Epithelial cell of proximal tubule (primary cell): Measurements from ENCODE around the gene JDP2. TPM values are rescaled to one million over a fixed set of nuclear protein-coding genes. Genes with fewer than 3 reads are reported as not detected.

ENCODE experiments used
- DNase-seq: peaks from one replicate; pipeline ENCODE4 v3.0.0-alpha.2; 2011; ENCODE audit warnings: low read depth
- H3K4me3 ChIP-seq: 2 replicates; pipeline ENCODE4 v1.5.1; 2011; ENCODE audit warnings: low read depth, mild to moderate bottlenecking, low read length
- total RNA-seq: library from RNA; depleted of rRNA; stranded (reverse); fragments of >200 nt; gene quantifications from 2 replicates; pipeline ENCODE4 v1.2.3, GENCODE V29; 2015
- TF ChIP-seq, protein P1 (sequence below): conservative IDR thresholded peaks from 2 replicates; pipeline ENCODE4 v1.5.1; 2012; ENCODE audit warnings: low read depth, mild to moderate bottlenecking, low read length

The JDP2 gene
- total RNA-seq, 1 donor from 2014 or later = 16.6 TPM

DNA sequence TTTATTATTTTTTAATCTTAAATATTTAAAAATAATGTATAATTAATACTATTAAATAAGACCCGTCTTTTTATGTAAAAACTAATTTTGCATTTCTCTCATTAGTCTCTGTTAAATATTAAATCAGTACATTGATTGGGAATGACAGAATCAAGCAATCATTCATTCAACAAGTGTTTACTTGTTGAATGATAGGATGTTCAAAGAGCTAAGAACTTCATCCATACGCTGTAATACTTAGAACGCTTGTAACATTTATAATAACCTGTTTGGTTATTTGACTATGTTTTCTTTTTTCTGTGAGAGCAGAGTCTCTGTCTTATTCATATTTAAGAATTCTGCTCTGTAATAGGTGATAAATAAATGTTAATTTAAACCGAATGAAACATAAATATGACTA is 91.6 kb downstream of the JDP2 start:
- TF ChIP-seq, protein P1, sequence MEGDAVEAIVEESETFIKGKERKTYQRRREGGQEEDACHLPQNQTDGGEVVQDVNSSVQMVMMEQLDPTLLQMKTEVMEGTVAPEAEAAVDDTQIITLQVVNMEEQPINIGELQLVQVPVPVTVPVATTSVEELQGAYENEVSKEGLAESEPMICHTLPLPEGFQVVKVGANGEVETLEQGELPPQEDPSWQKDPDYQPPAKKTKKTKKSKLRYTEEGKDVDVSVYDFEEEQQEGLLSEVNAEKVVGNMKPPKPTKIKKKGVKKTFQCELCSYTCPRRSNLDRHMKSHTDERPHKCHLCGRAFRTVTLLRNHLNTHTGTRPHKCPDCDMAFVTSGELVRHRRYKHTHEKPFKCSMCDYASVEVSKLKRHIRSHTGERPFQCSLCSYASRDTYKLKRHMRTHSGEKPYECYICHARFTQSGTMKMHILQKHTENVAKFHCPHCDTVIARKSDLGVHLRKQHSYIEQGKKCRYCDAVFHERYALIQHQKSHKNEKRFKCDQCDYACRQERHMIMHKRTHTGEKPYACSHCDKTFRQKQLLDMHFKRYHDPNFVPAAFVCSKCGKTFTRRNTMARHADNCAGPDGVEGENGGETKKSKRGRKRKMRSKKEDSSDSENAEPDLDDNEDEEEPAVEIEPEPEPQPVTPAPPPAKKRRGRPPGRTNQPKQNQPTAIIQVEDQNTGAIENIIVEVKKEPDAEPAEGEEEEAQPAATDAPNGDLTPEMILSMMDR = no peak
- no peak overlapping the region for H3K4me3 ChIP-seq
- DNase-seq = no peak

DNA sequence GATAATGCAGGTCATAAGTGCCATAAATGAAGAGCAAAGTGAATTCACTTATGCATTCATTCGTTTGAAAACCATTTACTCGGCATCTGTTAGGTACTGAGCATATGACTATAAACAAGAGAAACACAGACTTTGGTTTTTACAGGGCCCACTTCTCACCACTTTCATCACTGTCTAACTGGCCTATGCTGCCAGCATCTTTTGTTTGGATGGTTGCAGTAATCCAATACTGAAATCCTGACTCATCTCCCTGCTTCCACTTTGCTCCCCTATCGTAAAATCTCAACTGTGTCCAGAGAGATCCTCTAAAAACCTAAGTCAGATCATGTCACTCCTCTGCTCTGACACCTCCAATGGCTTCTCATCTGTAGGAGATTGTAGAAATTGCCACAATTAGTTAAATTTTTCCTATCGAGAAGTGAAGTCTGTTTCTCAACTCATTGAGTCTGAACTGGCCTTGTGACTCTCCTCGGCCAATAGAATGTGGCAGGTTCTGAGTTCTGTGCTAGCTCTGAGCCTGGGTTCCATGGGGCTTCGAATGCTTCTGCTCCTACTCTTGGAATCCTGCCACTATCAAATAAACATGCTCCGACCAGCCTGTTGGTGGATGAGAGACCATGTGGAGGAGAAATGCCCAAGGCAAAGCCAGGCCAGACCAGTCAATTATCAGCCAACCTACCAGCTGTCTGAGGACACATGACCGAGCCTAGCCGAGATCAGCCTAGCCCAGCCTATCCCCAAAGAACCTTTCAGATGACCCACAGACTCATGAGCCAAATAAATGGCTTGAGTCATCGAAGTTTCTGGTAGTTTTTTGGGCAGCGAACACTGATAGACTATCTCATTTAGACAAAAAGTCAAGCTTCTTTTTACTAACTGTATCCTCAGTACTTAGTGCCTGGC is 92.3 kb downstream of the JDP2 start:
- DNase-seq = no peak
- H3K4me3 ChIP-seq = no peak overlapping the region
- TF ChIP-seq, protein P1 = no peak

DNA sequence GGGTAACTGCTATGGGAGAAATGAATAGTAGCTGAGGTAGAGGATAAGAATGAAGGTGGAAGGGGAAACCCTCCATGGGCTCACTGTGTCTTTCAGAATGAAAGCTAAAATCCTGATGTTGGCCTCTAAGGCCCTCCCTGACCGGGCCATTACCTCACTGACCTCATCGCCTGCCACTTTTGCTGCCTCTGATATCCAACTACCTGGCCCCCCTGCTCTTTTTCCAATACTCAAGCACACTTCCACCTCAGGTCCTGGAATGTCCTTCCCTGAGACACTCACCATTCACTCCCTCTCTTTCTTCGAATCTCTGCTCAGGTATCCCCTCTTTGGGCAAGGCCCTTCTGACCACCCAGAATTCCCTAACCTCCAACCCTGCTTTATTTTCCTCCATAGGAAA is 93.0 kb downstream of the JDP2 start:
- H3K4me3 ChIP-seq = no peak overlapping the region
- TF ChIP-seq, protein P1 = no peak
- DNase-seq = no peak

DNA sequence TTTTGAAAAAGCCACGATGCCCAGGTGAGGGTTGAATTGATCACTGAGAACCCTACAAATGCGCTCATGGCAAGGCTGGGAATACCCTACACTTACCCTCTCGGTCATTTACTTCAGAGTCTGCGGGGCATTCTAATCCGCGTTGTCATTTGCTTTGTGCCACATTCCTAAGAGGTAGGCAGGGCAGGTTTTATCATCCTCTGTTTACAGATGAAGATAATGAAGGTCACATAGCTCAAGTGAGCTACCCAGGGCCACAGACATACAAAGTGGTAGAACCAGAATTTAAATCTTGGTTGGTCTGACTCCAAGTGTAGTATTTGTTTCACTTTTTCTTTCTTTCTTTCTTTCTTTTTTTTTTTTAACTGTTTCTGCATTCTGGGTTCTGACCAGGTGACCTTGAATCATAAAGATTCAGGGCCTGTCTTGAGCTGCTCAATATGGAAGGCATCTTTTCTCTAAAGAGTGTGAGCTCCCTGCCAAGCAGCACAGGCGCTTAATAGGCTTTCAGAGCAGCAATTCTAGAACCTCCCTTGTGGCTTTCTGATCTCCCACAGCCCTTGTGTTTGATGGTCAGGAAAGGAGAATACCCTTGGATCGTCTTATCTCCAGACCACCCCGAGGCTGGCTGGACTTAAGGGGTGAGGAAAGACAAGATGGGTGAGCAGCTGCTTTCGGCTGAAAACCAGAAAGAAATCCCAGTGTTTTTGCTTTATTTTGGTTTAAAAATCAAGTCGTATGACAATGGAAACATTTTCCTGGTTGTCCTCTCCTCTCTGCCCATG is 93.8 kb downstream of the JDP2 start:
- no peak for DNase-seq
- TF ChIP-seq, protein P1 = no peak

DNA sequence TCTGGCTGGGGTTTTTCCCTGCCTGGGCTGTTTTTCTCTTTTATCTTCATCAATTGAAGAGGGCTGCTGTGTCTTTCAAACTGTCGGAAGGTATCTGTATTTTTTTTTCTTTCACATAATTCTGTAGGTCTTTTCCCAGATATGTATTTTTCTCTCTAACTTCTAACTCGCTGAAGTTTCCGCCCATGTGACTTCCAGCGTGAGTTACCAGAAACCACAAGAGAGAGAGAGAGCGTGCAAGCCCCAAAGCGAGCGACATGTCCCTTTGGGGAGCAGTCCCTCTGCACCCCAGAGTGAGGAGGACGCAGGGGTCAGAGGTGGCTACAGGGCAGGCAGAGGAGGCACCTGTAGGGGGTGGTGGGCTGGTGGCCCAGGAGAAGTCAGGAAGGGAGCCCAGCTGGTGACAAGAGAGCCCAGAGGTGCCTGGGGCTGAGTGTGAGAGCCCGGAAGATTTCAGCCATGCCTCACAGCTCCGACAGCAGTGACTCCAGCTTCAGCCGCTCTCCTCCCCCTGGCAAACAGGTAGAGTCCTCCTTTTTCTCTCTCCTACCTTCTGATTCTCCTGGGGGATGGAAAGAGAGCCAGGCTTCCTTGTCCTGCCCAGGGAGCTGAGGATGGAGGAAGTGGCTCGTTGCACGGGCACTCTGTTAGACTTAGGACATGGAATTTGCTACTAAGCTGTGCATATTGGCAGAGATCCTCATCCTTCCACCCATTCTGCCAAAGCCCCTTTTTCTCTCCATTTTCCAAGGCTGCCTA is 94.6 kb downstream of the JDP2 start, which contains the start of gene BATF:
Gene BATF, plus strand, starts transcription at position 246 of the 759 bp plus-strand sequence. Its CDS starts 214 bp downstream, at position 460.
- no peak for DNase-seq
- H3K4me3 ChIP-seq = no peak within 1 kb of the TSS
- TF ChIP-seq, protein P1 = no peak

More for the DNA sequence above, 93.8 kb downstream of the JDP2 start:
- H3K4me3 ChIP-seq = no peak overlapping the region

DNA sequence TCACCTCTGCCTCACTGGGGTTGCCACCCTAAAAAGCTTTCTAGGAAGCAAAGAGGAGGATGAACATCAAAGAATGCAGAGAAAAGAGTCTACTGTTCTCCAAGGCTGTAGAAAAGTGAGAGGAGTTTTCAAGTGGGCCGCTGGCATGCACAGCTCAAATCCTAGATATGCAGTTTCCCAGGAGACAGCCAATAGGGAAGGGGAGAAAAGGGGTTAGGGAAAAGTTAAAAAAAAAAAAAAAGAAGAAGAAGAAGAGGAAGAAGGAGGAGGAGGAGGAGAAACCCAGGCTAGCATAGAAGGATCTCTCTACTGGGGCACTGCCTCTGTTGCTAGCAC is 95.1 kb downstream of the JDP2 start:
- TF ChIP-seq, protein P1 = no peak
- no peak overlapping the region for H3K4me3 ChIP-seq
- no peak for DNase-seq

Other genes starting within 250 kb of the JDP2 start
- 2.5 and 2.7 TPM in 2 replicates for gene FOS, start 149.2 kb upstream of the JDP2 start, total RNA-seq
- 0.94 TPM in 1 of 2 replicates, not detected in the other for gene BATF, start 94.4 kb downstream of the JDP2 start, total RNA-seq
- gene FLVCR2, start 150.6 kb downstream of the JDP2 start, total RNA-seq = 0.07 and 0.75 TPM in 2 replicates
- 14.6 and 18.2 TPM in 2 replicates for gene ERG28, start 232.9 kb downstream of the JDP2 start, total RNA-seq
- gene TTLL5, start 233.2 kb downstream of the JDP2 start, total RNA-seq = 20.4 and 39.6 TPM in 2 replicates